ENCODE measurements around the gene DMTF1.

DNA sequence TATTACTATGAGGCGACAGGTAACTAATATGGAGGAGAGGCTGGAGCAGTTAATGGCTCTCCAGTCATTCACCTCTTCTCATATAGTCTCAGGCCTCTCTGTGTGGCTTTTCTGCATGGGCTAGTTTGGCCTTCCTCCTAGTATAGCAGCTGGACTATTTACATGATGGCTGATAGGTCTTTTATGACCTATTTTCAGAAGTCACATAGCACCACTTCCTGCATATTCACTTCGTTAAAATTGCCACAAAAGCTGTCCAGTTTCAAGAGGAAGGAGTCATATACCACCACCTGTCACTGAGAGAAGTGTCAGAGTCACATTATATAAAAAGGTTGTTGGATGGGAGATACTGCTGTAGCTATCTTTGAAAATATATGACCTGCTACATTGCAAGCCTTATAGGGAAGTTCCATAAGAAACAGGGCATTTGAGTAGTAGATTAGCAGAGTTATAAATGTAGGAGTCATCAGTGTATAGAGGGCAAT lies 8.0 kb upstream of the DMTF1 start:
- TF ChIP-seq, protein P1, sequence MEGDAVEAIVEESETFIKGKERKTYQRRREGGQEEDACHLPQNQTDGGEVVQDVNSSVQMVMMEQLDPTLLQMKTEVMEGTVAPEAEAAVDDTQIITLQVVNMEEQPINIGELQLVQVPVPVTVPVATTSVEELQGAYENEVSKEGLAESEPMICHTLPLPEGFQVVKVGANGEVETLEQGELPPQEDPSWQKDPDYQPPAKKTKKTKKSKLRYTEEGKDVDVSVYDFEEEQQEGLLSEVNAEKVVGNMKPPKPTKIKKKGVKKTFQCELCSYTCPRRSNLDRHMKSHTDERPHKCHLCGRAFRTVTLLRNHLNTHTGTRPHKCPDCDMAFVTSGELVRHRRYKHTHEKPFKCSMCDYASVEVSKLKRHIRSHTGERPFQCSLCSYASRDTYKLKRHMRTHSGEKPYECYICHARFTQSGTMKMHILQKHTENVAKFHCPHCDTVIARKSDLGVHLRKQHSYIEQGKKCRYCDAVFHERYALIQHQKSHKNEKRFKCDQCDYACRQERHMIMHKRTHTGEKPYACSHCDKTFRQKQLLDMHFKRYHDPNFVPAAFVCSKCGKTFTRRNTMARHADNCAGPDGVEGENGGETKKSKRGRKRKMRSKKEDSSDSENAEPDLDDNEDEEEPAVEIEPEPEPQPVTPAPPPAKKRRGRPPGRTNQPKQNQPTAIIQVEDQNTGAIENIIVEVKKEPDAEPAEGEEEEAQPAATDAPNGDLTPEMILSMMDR (IDR thresholded peaks at IDR 0.05) = no peak
- TF ChIP-seq POLR2A (IDR thresholded peaks at IDR 0.05) = no peak

Measured in body of pancreas (tissue), 4 donors.